H7 (cell line): ENCODE results near the gene EPOP. TPM values are rescaled to one million over a fixed set of nuclear protein-coding genes. Genes with fewer than 3 reads are reported as not detected.

ENCODE experiments used
- DNase-seq: peaks from one replicate; pipeline ENCODE4 v3.0.0; 2012
- H3K27me3 ChIP-seq: 2 replicates; pipeline ENCODE4 v1.6.0; 2011; ENCODE audit warnings: mild to moderate bottlenecking, low read length; ENCODE audit not compliant: control insufficient read depth, insufficient read depth
- H3K36me3 ChIP-seq: replicated peaks from 2 replicates; pipeline ENCODE4 v1.5.1; 2011; ENCODE audit warnings: low read length; ENCODE audit not compliant: control insufficient read depth, insufficient read depth
- H3K4me3 ChIP-seq: 2 replicates; pipeline ENCODE4 v1.5.1; 2011; ENCODE audit warnings: low read depth, mild to moderate bottlenecking, control low read depth, low read length, moderate library complexity; ENCODE audit not compliant: insufficient read depth
- total RNA-seq: library from RNA; depleted of rRNA; stranded (reverse); fragments of >200 nt; shearing (Covaris generic); gene quantifications from 2 replicates; pipeline ENCODE4 v1.2.3, GENCODE V29; 2014; rRNA removed

EPOP gene
- total RNA-seq = 6.1 and 6.2 TPM in 2 replicates

GRCh38 chr17:38674749-38675615, at the start of gene EPOP:
EPOP (minus strand) TSS chr17:38674957; CDS start chr17:38674495, 462 bp downstream.
- Histone ChIP-seq H3K27me3 (peaks cover 64% of the 10 kb centered on the region), H3K4me3 (peak within 1 kb of the TSS; percentile 52), H3K36me3 (no peaks in the 10 kb centered on the region)
- DNase-seq = peak; percentile 99

- Histone ChIP-seq H3K36me3 (no peaks in the 10 kb centered on the region), H3K4me3 (no peak overlapping the region), H3K27me3 (peaks cover 11% of the 10 kb centered on the region)
- DNase-seq = no peak
These were observed 47.0 kb upstream of the EPOP start for GRCh38 chr17:38721802-38722201.

- DNase-seq = no peak
- H3K36me3 ChIP-seq = no peaks in the 10 kb centered on the region
- H3K4me3 ChIP-seq = no peak overlapping the region
- H3K27me3 ChIP-seq = peaks cover 11% of the 10 kb centered on the region
These were observed 46.2 kb upstream of the EPOP start for GRCh38 chr17:38720941-38721340.

- Histone ChIP-seq H3K27me3 (peaks cover 11% of the 10 kb centered on the region), H3K4me3 (peak overlapping the region; percentile 57), H3K36me3 (no peaks in the 10 kb centered on the region)
- peak; percentile 99 for DNase-seq
These were observed 45.3 kb upstream of the EPOP start for GRCh38 chr17:38719943-38720641.

- H3K4me3 ChIP-seq = peak overlapping the region; percentile 57
- peak; percentile 89 for DNase-seq
These were observed 44.7 kb upstream of the EPOP start for GRCh38 chr17:38719289-38719942.

GRCh38 chr17:38717139-38717745, 42.5 kb upstream of the EPOP start:
- no peaks in the 10 kb centered on the region; the same call in 1 of the 2 replicates for H3K36me3 ChIP-seq
- peaks cover 11% of the 10 kb centered on the region for H3K27me3 ChIP-seq
- no peak for DNase-seq

More at GRCh38 chr17:38719289-38719942, 44.7 kb upstream of the EPOP start:
- H3K36me3 ChIP-seq = no peaks in the 10 kb centered on the region; the same call in 1 of the 2 replicates
- peaks cover 11% of the 10 kb centered on the region for H3K27me3 ChIP-seq

GRCh38 chr17:38716368-38717005, 41.7 kb upstream of the EPOP start:
- DNase-seq = no peak
- Histone ChIP-seq H3K4me3 (no peak overlapping the region), H3K27me3 (peaks cover 11% of the 10 kb centered on the region), H3K36me3 (no peaks in the 10 kb centered on the region; the same call in 1 of the 2 replicates)

More at GRCh38 chr17:38717139-38717745, 42.5 kb upstream of the EPOP start:
- no peak overlapping the region for H3K4me3 ChIP-seq

GRCh38 chr17:38715216-38715943, 40.6 kb upstream of the EPOP start:
- Histone ChIP-seq H3K27me3 (peaks cover 4% of the 10 kb centered on the region), H3K36me3 (no peaks in the 10 kb centered on the region; the same call in 1 of the 2 replicates), H3K4me3 (no peak overlapping the region)
- DNase-seq = peak; percentile 80

GRCh38 chr17:38713456-38714075, 38.8 kb upstream of the EPOP start:
- peak; percentile 76 for DNase-seq
- Histone ChIP-seq H3K36me3 (no peaks in the 10 kb centered on the region; the same call in 1 of the 2 replicates), H3K27me3 (peaks cover 2% of the 10 kb centered on the region; the same call in 1 of the 2 replicates)

GRCh38 chr17:38712593-38712992, 37.8 kb upstream of the EPOP start:
- Histone ChIP-seq H3K36me3 (no peaks in the 10 kb centered on the region; the same call in 1 of the 2 replicates), H3K4me3 (no peak overlapping the region), H3K27me3 (peaks cover 8% of the 10 kb centered on the region; the same call in 1 of the 2 replicates)
- no peak for DNase-seq

More at GRCh38 chr17:38713456-38714075, 38.8 kb upstream of the EPOP start:
- H3K4me3 ChIP-seq = no peak overlapping the region

GRCh38 chr17:38711792-38712571, 37.2 kb upstream of the EPOP start:
- Histone ChIP-seq H3K27me3 (peaks cover 14% of the 10 kb centered on the region; the same call in 1 of the 2 replicates), H3K4me3 (no peak overlapping the region), H3K36me3 (no peaks in the 10 kb centered on the region; the same call in 1 of the 2 replicates)
- DNase-seq = peak; percentile 45

GRCh38 chr17:38710985-38711384, 36.2 kb upstream of the EPOP start:
- Histone ChIP-seq H3K27me3 (peaks cover 23% of the 10 kb centered on the region; the same call in 1 of the 2 replicates), H3K4me3 (no peak overlapping the region), H3K36me3 (no peaks in the 10 kb centered on the region; the same call in 1 of the 2 replicates)
- peak; percentile 58 for DNase-seq
